ENCODE results near the gene ATP6V1G3. TPM values are rescaled to one million over a fixed set of nuclear protein-coding genes. Genes with fewer than 3 reads are reported as not detected.
A peak's percentile ranks its signal among the peaks of the same experiment; 100 is the strongest.

ATP6V1G3 gene
- total and polyA plus RNA-seq, 9 of the 15 experiments (the other 6 are each of a cell fraction or from before 2014, with no cell fraction given): 0.32 TPM; not detected in 8

GRCh38 chr1:198528364-198528763 is 12.1 kb downstream of the ATP6V1G3 start:
- no peak overlapping the region for H3K9ac ChIP-seq (ENCODE audit: insufficient read depth in 1 of 2, low read depth in 2 of 2, low read length in 2 of 2)
- H3K27ac ChIP-seq (ENCODE audit: extremely low read depth, low read depth, low read length): no peak overlapping the region
- no TSS peak for BruUV-seq (replicated peaks)
- no peak overlapping the region for H2AFZ ChIP-seq (ENCODE audit: low read depth, low read length)
- H3K36me3 ChIP-seq (ENCODE audit: control insufficient read depth, insufficient read depth, low read length): no peaks in the 10 kb centered on the region
- 67% methylated on average over 1 of the region's 1 CpG for WGBS (ENCODE audit: insufficient coverage, low coverage, missing lambda C conversion rate)
- H3K9me1 ChIP-seq (ENCODE audit: control insufficient read depth, insufficient read depth, low read length): no peaks in the 10 kb centered on the region
- no peak for DNase-seq (ENCODE audit: extremely low read depth in 1 of 4, low spot score in 3 of 4)
- no peaks in the 10 kb centered on the region for H4K20me1 ChIP-seq (replicated peaks; ENCODE audit: control insufficient read depth, insufficient read depth, low read length)
- H3K4me2 ChIP-seq (ENCODE audit: insufficient read depth, low read length): no peak overlapping the region
- no peaks in the 10 kb centered on the region for H3K27me3 ChIP-seq (ENCODE audit: control insufficient read depth in 2 of 2, insufficient read depth in 2 of 2, low read length in 2 of 2)
- H3K4me1 ChIP-seq (replicated peaks in 1 of 2; ENCODE audit: control insufficient read depth in 2 of 2, insufficient read depth in 2 of 2, low read length in 2 of 2): no peaks in the 10 kb centered on the region
- POLR2A ChIA-PET: no interaction called here
- no peak for ATAC-seq
- TF ChIP-seq ZBTB8A (IDR thresholded peaks at IDR 0.05; ENCODE audit: partially characterized antibody) (no peak), PBX2 (CRISPR knock-in tag; IDR thresholded peaks at IDR 0.05; ENCODE audit: low read depth) (no peak), PBX2 (tag; conservative IDR thresholded peaks at IDR 0.05; ENCODE audit: low read depth) (0 out of 2 replicates have a peak, but pooled peaks have one; percentile 17)
- no peaks in the 10 kb centered on the region for H3K79me2 ChIP-seq (ENCODE audit: control insufficient read depth, insufficient read depth, low read length)
- in situ Hi-C loops (cut with MboI): no loop called here
- no peak overlapping the region for H3K4me3 ChIP-seq
- CTCF ChIA-PET (ENCODE audit: low intra/inter-chr PET ratio): no interaction called here
- no peak for FAIRE-seq
- no peaks in the 10 kb centered on the region for H3K9me3 ChIP-seq (replicated peaks; ENCODE audit: control insufficient read depth, insufficient read depth, low read depth, low read length)
- intact Hi-C loops (cut with micrococcal nuclease): no loop called here

Data from K562 (cell line).